PC-9 (cell line): ENCODE measurements around the gene CXXC5. TPM values are rescaled to one million over a fixed set of nuclear protein-coding genes. Genes with fewer than 3 reads are reported as not detected.

Experiments used
- BruUV-seq: library from RNA; stranded (reverse); fragments of 400-500 nt; replicated peaks from 2 replicates; lab custom pipeline; 2021; lab: Mats Ljungman, UMichigan
- CTCF ChIA-PET: fragments of 300-600 bp; sonication (Branson Sonifier 250); formaldehyde crosslinking; loops from one replicate; lab custom pipeline; 2022; ENCODE audit warnings: antibody characterized with exemption; lab: Charles Lee
- POLR2A ChIA-PET: fragments of 300-600 bp; sonication (Branson Sonifier 250); formaldehyde crosslinking; loops from one replicate; lab custom pipeline; 2022; ENCODE audit warnings: antibody characterized with exemption; ENCODE audit not compliant: unreplicated experiment; lab: Charles Lee
- DNase-seq, 2 experiments: peaks; one replicate each; pipeline versions ENCODE4 v3.0.0 to v3.0.0-alpha.2; 2015 to 2022; ENCODE audit warnings: mixed read lengths in 1 of 2
- H2AFZ ChIP-seq: fragments of 200-600 bp; sonication (generic); 2 replicates; pipeline ENCODE4 v1.8.1; 2017; ENCODE audit warnings: antibody characterized with exemption
- H3F3A ChIP-seq: fragments of 200-600 bp; sonication (generic); 2 replicates; pipeline ENCODE4 v1.8.1; 2017; ENCODE audit warnings: antibody characterized with exemption, mild to moderate bottlenecking, low read depth; ENCODE audit not compliant: insufficient read depth
- H3K27ac ChIP-seq: fragments of 200-600 bp; sonication (generic); 2 replicates; pipeline ENCODE4 v1.6.1; 2016; ENCODE audit warnings: mixed run types
- H3K27me3 ChIP-seq: fragments of 200-600 bp; sonication (generic); 2 replicates; pipeline ENCODE4 v1.6.1; 2016; ENCODE audit warnings: low read depth, mixed run types; ENCODE audit not compliant: insufficient read depth
- H3K36me3 ChIP-seq: fragments of 200-600 bp; sonication (generic); 2 replicates; pipeline ENCODE4 v1.6.1; 2016; ENCODE audit warnings: low read depth, mixed run types
- H3K4me1 ChIP-seq: fragments of 200-600 bp; sonication (generic); replicated peaks from 2 replicates; pipeline ENCODE4 v1.6.1; 2016; ENCODE audit warnings: mixed run types; ENCODE audit not compliant: insufficient read depth
- H3K4me2 ChIP-seq: fragments of 200-600 bp; sonication (generic); 2 replicates; pipeline ENCODE4 v1.6.1; 2017; ENCODE audit warnings: mixed run types
- H3K4me3 ChIP-seq: fragments of 200-600 bp; sonication (generic); 2 replicates; pipeline ENCODE4 v1.6.1; 2016; ENCODE audit warnings: mixed run types
- H3K79me2 ChIP-seq: fragments of 200-600 bp; sonication (generic); 2 replicates; pipeline ENCODE4 v1.6.1; 2017; ENCODE audit warnings: low read depth, mixed run types
- H3K9me2 ChIP-seq: fragments of 200-600 bp; sonication (generic); 2 replicates; pipeline ENCODE4 v1.8.1; 2017; ENCODE audit warnings: mild to moderate bottlenecking; ENCODE audit not compliant: insufficient read depth
- H3K9me3 ChIP-seq: fragments of 200-600 bp; sonication (generic); 2 replicates; pipeline ENCODE4 v1.8.1; 2016; ENCODE audit warnings: low read depth; ENCODE audit not compliant: insufficient read depth
- H4K20me1 ChIP-seq: fragments of 200-600 bp; sonication (generic); 2 replicates; pipeline ENCODE4 v1.8.1; 2017; ENCODE audit not compliant: insufficient read depth
- CTCF ChIP-seq: fragments of 200-600 bp; sonication (generic); conservative IDR thresholded peaks from 2 replicates; pipeline ENCODE4 v1.6.1; 2017; ENCODE audit warnings: mixed run types, antibody characterized with exemption, mild to moderate bottlenecking, moderate library complexity
- EZH2 ChIP-seq: fragments of 200-600 bp; sonication (generic); IDR thresholded peaks from 2 replicates; pipeline ENCODE4 v1.8.0; 2017; ENCODE audit warnings: antibody characterized with exemption, low read depth
- intact Hi-C: fragments of 100-400 bp; cut with micrococcal nuclease; formaldehyde crosslinking; loops from one replicate; pipeline ENCODE4 v1.10.0; 2022; ENCODE audit not compliant: unreplicated experiment
- total RNA-seq: library from RNA; stranded (reverse); gene quantifications from 2 replicates; pipeline ENCODE4 v1.2.3, GENCODE V29; 2021

The CXXC5 gene
- total RNA-seq, 1 experiment from 2014 or later = 59.9 TPM

- ChIA-PET CTCF (interaction anchor here (1.4 kb wide), 1 partner anchor 11 kb away, joined by 12 read pairs; no protein-coding TSS in a partner anchor), POLR2A (interaction anchor here (1.7 kb wide), 1 partner anchor 13 kb away, joined by 10 read pairs; no protein-coding TSS in a partner anchor)
- Histone ChIP-seq H3K9me3 (no peaks in the 10 kb centered on the region), H3K4me1 (peaks cover 68% of the 10 kb centered on the region), H2AFZ (no peak overlapping the region), H3K4me3 (peak overlapping the region; percentile 97; the same call in 1 of the 2 replicates), H3K36me3 (no peaks in the 10 kb centered on the region), H3F3A (peaks cover 38% of the 10 kb centered on the region), H3K79me2 (peaks cover 32% of the 10 kb centered on the region), H3K27me3 (no peaks in the 10 kb centered on the region), H3K27ac (no peak overlapping the region), H4K20me1 (peaks cover 13% of the 10 kb centered on the region), H3K4me2 (peak overlapping the region; percentile 97; the same call in 1 of the 2 replicates), H3K9me2 (no peaks in the 10 kb centered on the region)
- BruUV-seq = no TSS peak
- DNase-seq = no peak
- intact Hi-C loops = no loop called here
- TF ChIP-seq CTCF (no peak), EZH2 (no peak)
Measured at GRCh38 chr5:139646912-139647505, 1.1 kb upstream of the CXXC5 start.

- peaks cover 68% of the 10 kb centered on the region for H3K4me1 ChIP-seq
- no peaks in the 10 kb centered on the region for H3K9me3 ChIP-seq
- DNase-seq = no peak
- H3K36me3 ChIP-seq = no peaks in the 10 kb centered on the region
- H3K4me2 ChIP-seq = peak overlapping the region; percentile 97
- H3F3A ChIP-seq = peaks cover 41% of the 10 kb centered on the region
- H4K20me1 ChIP-seq = peaks cover 20% of the 10 kb centered on the region
- H3K9me2 ChIP-seq = no peaks in the 10 kb centered on the region
- CTCF ChIA-PET = interaction anchor here (0.6 to 1.4 kb wide), 7 partner anchors 12 to 215 kb away, joined by 3 to 12 read pairs (median 4); no protein-coding TSS in a partner anchor
- BruUV-seq = no TSS peak
- peaks cover 39% of the 10 kb centered on the region for H3K79me2 ChIP-seq
- H3K27me3 ChIP-seq = no peaks in the 10 kb centered on the region
- H3K4me3 ChIP-seq = peak overlapping the region; percentile 97
- POLR2A ChIA-PET = interaction anchor here (1.4 to 1.7 kb wide), 2 partner anchors 12 to 13 kb away, joined by 5 to 10 read pairs; no protein-coding TSS in a partner anchor
- intact Hi-C loops = loop anchor here (1.0 to 2.0 kb wide), 2 partner anchors 10 to 49 kb away; no protein-coding TSS in a partner anchor
- TF ChIP-seq CTCF (no peak), EZH2 (no peak)
- H3K27ac ChIP-seq = no peak overlapping the region
- H2AFZ ChIP-seq = peak overlapping the region; percentile 65
Measured at GRCh38 chr5:139647506-139648204, 494 bp upstream of the CXXC5 start.
